HL-60 (cell line): ENCODE data around the gene CDPF1.

ENCODE experiments used
- DNase-seq, 2 experiments: peaks; one replicate each; pipeline ENCODE4 v3.0.0-alpha.2; 2010 to 2020; ENCODE audit warnings: low read depth in 1 of 2, low spot score in 1 of 2
- H3K27ac ChIP-seq: fragments of 250-450 bp; sonication (Bioruptor Pico); replicated peaks from 2 replicates; pipeline ENCODE4 v1.5.1; 2020; ENCODE audit warnings: mild to moderate bottlenecking, moderate library complexity
- H3K27me3 ChIP-seq: fragments of 250-450 bp; sonication (Bioruptor Pico); 2 replicates; pipeline ENCODE4 v1.5.1; 2021; ENCODE audit warnings: mild to moderate bottlenecking, moderate library complexity; ENCODE audit not compliant: insufficient read depth, poor library complexity, severe bottlenecking
- H3K4me3 ChIP-seq: replicated peaks from 2 replicates; pipeline ENCODE4 v1.5.1; 2011; ENCODE audit warnings: mild to moderate bottlenecking, control low read depth, low read length; ENCODE audit not compliant: insufficient read depth
- GABPA ChIP-seq: IDR thresholded peaks from 2 replicates; pipeline ENCODE4 v1.6.1; 2012; ENCODE audit warnings: low read depth
- POLR2AphosphoS5 ChIP-seq: IDR thresholded peaks from 2 replicates; pipeline ENCODE4 v1.6.1; 2012; ENCODE audit warnings: low read depth
- SPI1 ChIP-seq: IDR thresholded peaks from 2 replicates; pipeline ENCODE4 v1.6.1; 2012; ENCODE audit warnings: low read depth, mild to moderate bottlenecking, borderline replicate concordance
- TF ChIP-seq, protein P1 (sequence below): IDR thresholded peaks from one replicate; pipeline ENCODE4 v1.5.1; 2011; ENCODE audit warnings: low read length, control low read depth, inconsistent platforms; ENCODE audit not compliant: insufficient read depth
- TF ChIP-seq, protein P2 (sequence below): IDR thresholded peaks from 2 replicates; pipeline ENCODE4 v1.6.1; 2012; ENCODE audit warnings: low read depth; ENCODE audit not compliant: insufficient replicate concordance

The CDPF1 gene

DNA sequence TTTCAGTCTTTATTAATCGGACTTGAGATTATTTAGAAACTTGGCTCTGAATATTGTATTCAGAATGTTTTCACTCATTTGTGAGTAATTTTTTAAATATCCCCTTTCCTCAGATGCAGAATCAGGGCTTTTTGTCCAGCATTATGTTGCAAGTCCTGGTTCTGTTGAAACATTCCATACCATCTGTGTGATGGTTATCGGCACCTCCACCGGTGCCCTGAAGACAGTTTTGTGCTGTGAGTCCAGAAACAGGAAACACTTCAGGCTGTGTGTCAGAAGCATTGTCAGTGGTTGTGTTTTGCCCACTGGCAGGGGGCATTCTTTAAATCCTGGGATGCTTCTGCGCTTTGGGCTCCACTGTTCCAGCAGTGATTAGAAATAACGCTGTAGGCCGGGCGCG lies 20.4 kb downstream of the CDPF1 start:
- Histone ChIP-seq H3K27me3 (no peaks in the 10 kb centered on the region), H3K27ac (no peak overlapping the region), H3K4me3 (no peak overlapping the region)
- DNase-seq = peak in 1 of 2 experiments; percentile 36
- TF ChIP-seq POLR2AphosphoS5 = no peak
- TF ChIP-seq, protein P1, sequence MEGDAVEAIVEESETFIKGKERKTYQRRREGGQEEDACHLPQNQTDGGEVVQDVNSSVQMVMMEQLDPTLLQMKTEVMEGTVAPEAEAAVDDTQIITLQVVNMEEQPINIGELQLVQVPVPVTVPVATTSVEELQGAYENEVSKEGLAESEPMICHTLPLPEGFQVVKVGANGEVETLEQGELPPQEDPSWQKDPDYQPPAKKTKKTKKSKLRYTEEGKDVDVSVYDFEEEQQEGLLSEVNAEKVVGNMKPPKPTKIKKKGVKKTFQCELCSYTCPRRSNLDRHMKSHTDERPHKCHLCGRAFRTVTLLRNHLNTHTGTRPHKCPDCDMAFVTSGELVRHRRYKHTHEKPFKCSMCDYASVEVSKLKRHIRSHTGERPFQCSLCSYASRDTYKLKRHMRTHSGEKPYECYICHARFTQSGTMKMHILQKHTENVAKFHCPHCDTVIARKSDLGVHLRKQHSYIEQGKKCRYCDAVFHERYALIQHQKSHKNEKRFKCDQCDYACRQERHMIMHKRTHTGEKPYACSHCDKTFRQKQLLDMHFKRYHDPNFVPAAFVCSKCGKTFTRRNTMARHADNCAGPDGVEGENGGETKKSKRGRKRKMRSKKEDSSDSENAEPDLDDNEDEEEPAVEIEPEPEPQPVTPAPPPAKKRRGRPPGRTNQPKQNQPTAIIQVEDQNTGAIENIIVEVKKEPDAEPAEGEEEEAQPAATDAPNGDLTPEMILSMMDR = no peak
- no peak for TF ChIP-seq SPI1
- TF ChIP-seq GABPA = no peak
- TF ChIP-seq, protein P2, sequence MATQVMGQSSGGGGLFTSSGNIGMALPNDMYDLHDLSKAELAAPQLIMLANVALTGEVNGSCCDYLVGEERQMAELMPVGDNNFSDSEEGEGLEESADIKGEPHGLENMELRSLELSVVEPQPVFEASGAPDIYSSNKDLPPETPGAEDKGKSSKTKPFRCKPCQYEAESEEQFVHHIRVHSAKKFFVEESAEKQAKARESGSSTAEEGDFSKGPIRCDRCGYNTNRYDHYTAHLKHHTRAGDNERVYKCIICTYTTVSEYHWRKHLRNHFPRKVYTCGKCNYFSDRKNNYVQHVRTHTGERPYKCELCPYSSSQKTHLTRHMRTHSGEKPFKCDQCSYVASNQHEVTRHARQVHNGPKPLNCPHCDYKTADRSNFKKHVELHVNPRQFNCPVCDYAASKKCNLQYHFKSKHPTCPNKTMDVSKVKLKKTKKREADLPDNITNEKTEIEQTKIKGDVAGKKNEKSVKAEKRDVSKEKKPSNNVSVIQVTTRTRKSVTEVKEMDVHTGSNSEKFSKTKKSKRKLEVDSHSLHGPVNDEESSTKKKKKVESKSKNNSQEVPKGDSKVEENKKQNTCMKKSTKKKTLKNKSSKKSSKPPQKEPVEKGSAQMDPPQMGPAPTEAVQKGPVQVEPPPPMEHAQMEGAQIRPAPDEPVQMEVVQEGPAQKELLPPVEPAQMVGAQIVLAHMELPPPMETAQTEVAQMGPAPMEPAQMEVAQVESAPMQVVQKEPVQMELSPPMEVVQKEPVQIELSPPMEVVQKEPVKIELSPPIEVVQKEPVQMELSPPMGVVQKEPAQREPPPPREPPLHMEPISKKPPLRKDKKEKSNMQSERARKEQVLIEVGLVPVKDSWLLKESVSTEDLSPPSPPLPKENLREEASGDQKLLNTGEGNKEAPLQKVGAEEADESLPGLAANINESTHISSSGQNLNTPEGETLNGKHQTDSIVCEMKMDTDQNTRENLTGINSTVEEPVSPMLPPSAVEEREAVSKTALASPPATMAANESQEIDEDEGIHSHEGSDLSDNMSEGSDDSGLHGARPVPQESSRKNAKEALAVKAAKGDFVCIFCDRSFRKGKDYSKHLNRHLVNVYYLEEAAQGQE = no peak

DNA sequence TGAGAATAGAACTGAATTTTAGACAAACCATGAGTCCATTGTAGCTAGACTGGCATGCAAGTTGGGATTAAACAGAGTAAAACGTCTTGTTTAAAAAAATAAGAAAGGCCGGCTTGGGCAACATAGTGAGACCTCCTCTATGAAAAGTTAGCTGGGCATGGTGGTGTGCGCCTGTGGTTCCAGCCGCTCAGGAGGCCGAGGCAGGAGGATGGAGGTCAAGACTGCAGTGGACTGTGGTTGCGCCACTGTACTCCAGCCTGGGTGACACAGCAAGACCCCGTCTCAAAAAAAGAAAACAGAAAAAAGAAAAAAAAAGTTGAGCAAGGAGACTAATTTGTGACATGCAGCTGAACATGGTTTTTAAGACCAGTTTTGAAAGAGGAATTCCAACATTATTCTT lies 23.5 kb downstream of the CDPF1 start:
- Histone ChIP-seq H3K4me3 (no peak overlapping the region), H3K27me3 (no peaks in the 10 kb centered on the region), H3K27ac (no peak overlapping the region)
- TF ChIP-seq, protein P1 = no peak
- TF ChIP-seq SPI1 = no peak
- TF ChIP-seq, protein P2 = no peak
- TF ChIP-seq POLR2AphosphoS5 = no peak
- no peak for TF ChIP-seq GABPA
- DNase-seq = no peak

DNA sequence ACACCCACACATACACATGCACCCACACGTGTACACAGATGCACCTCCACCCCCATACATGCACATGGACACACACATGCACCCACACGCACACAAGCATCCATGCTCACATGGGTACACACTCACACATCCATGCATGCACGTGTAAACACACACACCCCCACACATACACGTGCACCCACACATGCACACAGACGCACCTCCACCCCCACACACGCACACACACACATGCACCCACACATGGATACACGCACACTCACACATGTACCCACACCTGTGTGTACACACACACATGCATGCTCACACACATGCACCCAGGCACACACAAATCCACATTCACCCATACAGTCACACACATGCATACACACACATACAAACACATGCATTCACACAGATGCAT lies 24.5 kb downstream of the CDPF1 start:
- TF ChIP-seq GABPA = no peak
- TF ChIP-seq POLR2AphosphoS5 = no peak
- TF ChIP-seq, protein P2 = no peak
- TF ChIP-seq, protein P1 = no peak
- no peak for TF ChIP-seq SPI1
- no peak overlapping the region for H3K27ac ChIP-seq
- no peaks in the 10 kb centered on the region for H3K27me3 ChIP-seq
- DNase-seq = no peak
- H3K4me3 ChIP-seq = no peak overlapping the region
